ENCODE data around the gene NPFFR2. TPM values are rescaled to one million over a fixed set of nuclear protein-coding genes. Genes with fewer than 3 reads are reported as not detected.

Gene NPFFR2
- total RNA-seq, 1 experiment from 2014 or later = not detected

GRCh38 chr4:72194453-72194852, 162.7 kb downstream of the NPFFR2 start (continued):
- TF ChIP-seq CTCF (IDR thresholded peaks at IDR 0.05 in 2 of 3, conservative IDR thresholded peaks at IDR 0.05 in 1 of 3; ENCODE audit: borderline replicate concordance in 1 of 3, insufficient read depth in 1 of 3, low read depth in 2 of 3, low read length in 2 of 3) (no peak), ELF1 (IDR thresholded peaks at IDR 0.05; ENCODE audit: borderline replicate concordance, low read depth) (no peak), SRF (IDR thresholded peaks at IDR 0.05; ENCODE audit: low read depth) (no peak), ZBTB33 (IDR thresholded peaks at IDR 0.05; ENCODE audit: extremely low read depth, insufficient replicate concordance, low read length) (no peak), ZNF274 (IDR thresholded peaks at IDR 0.05; ENCODE audit: low read depth, low read length) (no peak), EZH2phosphoT487 (IDR thresholded peaks at IDR 0.05; ENCODE audit: borderline replicate concordance) (no peak)

Other genes starting within 250 kb of the NPFFR2 start
- 1.8 TPM for gene GC, start 247.9 kb upstream of the NPFFR2 start, total RNA-seq (2021; ENCODE audit: unreplicated experiment)

Data from HCT116 (cell line).